Effector memory CD4-positive, alpha-beta T cell (primary cell): ENCODE measurements around the gene ZNF608.

Source experiments
- DNase-seq, 3 donors: peaks; one replicate each; pipeline ENCODE4 v3.0.0-alpha.2; 2020
- H3K27ac ChIP-seq: 2 replicates; pipeline ENCODE4 v1.7.0; 2013; ENCODE audit warnings: mild to moderate bottlenecking, low read length, moderate library complexity; ENCODE audit not compliant: insufficient read depth, poor library complexity, severe bottlenecking
- H3K27me3 ChIP-seq: replicated peaks from 2 replicates; pipeline ENCODE4 v1.7.0; 2013; ENCODE audit warnings: mild to moderate bottlenecking, low read length; ENCODE audit not compliant: insufficient read depth, control insufficient read depth, poor library complexity, severe bottlenecking
- H3K36me3 ChIP-seq: 2 replicates; pipeline ENCODE4 v1.7.0; 2013; ENCODE audit warnings: mild to moderate bottlenecking, low read length, moderate library complexity; ENCODE audit not compliant: control insufficient read depth, insufficient read depth
- H3K4me1 ChIP-seq: 2 replicates; pipeline ENCODE4 v1.7.0; 2013; ENCODE audit warnings: low read length, mild to moderate bottlenecking; ENCODE audit not compliant: control insufficient read depth, insufficient read depth, poor library complexity, severe bottlenecking
- H3K4me3 ChIP-seq: 2 replicates; pipeline ENCODE4 v1.7.0; 2013; ENCODE audit warnings: low read length, low read depth, mild to moderate bottlenecking; ENCODE audit not compliant: insufficient read depth, poor library complexity, severe bottlenecking
- H3K9me3 ChIP-seq: 2 replicates; pipeline ENCODE4 v1.7.0; 2013; ENCODE audit warnings: mild to moderate bottlenecking, low read length, moderate library complexity; ENCODE audit not compliant: control insufficient read depth

ZNF608 gene

DNA sequence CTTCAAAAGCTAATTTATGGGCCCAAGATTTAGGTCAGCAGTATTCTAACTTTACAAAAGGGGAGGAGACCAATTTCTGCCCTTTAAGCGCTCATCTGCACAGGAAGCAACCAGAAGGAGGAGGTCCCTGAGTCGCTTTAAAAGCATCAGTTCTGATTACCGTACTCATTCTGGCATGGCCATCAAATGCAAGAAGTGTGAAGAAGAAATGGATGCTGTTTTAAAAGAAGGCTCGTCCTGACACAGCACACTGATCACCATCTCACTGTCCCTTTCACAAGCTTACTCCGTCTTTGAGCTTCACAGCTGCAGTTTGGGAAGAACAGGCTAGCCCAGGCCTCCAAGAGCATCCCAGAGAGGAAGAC is 17.5 kb downstream of the ZNF608 start:
- no peaks in the 10 kb centered on the region for H3K27me3 ChIP-seq
- no peak for DNase-seq
- H3K9me3 ChIP-seq, result no peaks in the 10 kb centered on the region
- H3K27ac ChIP-seq, result no peak overlapping the region
- H3K4me1 ChIP-seq, result no peaks in the 10 kb centered on the region
- H3K4me3 ChIP-seq, result no peak overlapping the region
- no peaks in the 10 kb centered on the region for H3K36me3 ChIP-seq

GRCh38 chr5:124728331-124728967 is 18.0 kb downstream of the ZNF608 start:
- H3K4me1 ChIP-seq, result no peaks in the 10 kb centered on the region
- no peak overlapping the region for H3K27ac ChIP-seq
- no peak for DNase-seq
- no peak overlapping the region for H3K4me3 ChIP-seq
- H3K9me3 ChIP-seq, result no peaks in the 10 kb centered on the region
- no peaks in the 10 kb centered on the region for H3K36me3 ChIP-seq
- H3K27me3 ChIP-seq, result no peaks in the 10 kb centered on the region

DNA sequence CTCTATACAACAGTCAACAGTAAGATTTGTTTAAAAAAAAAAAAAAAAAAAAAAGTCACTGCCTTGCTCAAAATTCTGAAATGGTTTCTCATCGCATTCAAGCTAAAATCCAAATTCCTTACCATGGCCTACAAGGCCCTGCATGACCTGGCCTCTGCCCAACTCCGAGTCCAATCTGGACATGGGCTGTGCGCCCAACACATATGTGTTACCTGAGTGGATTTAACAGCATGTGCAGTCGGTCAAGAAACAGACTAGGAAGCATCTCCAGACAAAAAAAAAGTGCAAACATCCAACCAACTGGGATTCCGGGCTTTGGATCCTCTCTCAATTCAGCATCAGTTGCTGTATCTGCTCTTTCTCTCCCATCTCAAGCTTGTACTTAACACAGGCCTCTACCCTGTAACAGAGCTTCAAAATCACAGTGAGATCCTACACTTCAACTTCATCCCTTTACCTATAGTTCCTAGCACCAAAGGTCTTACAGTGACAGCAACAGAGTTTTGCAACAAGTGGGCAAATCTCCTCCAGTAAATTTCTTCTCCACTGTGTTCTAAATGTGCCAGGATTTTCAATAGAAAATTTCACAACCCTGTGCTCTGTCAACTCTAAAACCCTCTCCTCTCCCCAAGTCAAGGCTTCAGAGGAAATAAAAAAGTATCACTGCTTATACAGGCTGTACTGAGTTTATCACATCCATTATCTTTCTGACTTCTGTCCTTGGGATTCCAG is 19.6 kb downstream of the ZNF608 start:
- DNase-seq, result no peak
- Histone ChIP-seq H3K36me3 (no peaks in the 10 kb centered on the region), H3K4me1 (no peaks in the 10 kb centered on the region), H3K9me3 (no peaks in the 10 kb centered on the region), H3K4me3 (no peak overlapping the region), H3K27ac (no peak overlapping the region), H3K27me3 (no peaks in the 10 kb centered on the region)

DNA sequence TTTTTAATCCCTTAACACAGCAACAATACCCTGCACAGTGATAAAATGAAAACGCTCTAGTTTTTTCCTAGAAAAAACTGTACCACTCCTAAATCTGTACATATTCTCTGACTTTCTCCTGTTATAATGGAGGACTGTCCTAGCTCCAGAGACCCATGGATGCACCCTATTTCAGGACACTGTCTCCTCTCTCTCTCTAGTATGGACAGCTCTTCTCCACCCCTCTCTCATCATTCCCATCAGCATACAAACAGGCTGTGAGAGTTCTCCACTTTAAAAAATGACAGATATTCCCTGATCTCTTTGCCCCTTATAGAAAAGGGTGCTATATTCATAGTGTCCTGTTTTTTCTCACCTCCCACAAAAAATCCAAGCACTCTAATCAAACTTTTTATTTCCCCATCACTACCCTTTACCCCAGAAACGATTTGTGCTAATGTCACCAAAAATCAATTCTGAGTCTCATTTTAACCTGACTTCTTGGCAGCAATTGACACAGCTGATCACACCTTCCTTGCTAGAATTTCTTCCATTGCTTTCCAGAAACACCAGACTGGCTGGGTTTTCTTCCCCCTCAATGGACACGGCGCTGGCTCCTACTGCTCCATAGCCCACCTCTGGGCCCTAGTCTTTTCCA is 20.7 kb downstream of the ZNF608 start:
- no peaks in the 10 kb centered on the region for H3K4me1 ChIP-seq

DNA sequence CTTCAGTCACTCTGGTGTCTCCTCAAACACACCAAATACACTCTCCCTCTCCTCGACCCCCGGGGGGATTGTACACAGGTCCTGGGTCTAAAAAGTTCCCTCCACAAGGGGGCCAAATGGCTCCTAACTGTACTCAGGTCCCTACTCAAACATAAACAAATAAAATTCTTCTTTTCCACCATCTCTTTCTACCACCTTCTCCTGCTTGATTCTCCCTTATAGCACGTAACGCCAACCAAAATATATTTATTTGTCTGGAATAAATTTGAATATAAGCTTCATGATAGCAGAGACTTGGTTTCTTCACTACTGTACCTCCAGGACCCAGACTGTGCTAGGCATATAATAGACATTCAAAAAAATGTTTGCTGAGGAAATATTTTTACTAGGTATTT is 21.4 kb downstream of the ZNF608 start:
- no peak overlapping the region for H3K4me3 ChIP-seq
- H3K4me1 ChIP-seq, result no peaks in the 10 kb centered on the region
- no peak overlapping the region for H3K27ac ChIP-seq
- no peaks in the 10 kb centered on the region for H3K9me3 ChIP-seq
- no peaks in the 10 kb centered on the region for H3K27me3 ChIP-seq
- H3K36me3 ChIP-seq, result no peaks in the 10 kb centered on the region
- DNase-seq, result no peak

More for the DNA sequence above, 20.7 kb downstream of the ZNF608 start:
- Histone ChIP-seq H3K9me3 (no peaks in the 10 kb centered on the region), H3K27me3 (no peaks in the 10 kb centered on the region), H3K36me3 (no peaks in the 10 kb centered on the region), H3K4me3 (no peak overlapping the region), H3K27ac (no peak overlapping the region)
- no peak for DNase-seq

DNA sequence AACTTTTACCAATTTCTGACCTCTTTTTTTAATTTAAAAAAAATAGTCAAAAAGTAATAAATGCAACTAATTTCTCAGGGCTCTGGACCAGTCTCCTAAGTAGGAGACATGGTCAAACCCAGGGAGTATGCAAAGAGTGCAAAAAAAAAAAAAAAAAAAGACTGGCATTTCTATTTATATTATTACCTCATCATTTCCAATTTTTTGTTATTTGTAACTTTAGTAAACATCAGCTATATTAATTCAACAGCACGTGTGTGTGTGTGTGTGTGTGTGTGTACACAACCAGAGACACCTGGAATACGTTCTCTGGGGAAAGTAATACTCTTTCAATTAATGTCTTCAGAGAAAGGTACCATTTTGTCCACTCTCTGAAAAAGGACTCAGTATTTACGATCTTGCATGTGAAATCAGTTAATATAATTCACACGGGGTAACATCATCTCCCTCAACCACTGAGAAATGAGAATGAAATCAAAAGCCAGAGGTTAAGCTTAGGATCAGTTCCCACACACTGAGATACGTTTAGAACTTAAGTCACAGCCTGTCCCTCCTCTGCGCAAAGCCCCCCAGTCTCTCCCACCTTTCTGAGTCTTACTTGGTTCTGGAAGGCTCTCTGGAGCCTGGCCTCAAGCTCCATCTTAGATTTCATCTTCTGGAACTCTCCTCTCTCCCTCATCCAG is 21.9 kb downstream of the ZNF608 start:
- no peaks in the 10 kb centered on the region for H3K4me1 ChIP-seq
- H3K4me3 ChIP-seq, result no peak overlapping the region
- H3K9me3 ChIP-seq, result no peaks in the 10 kb centered on the region
- no peak overlapping the region for H3K27ac ChIP-seq
- H3K36me3 ChIP-seq, result no peaks in the 10 kb centered on the region
- no peaks in the 10 kb centered on the region for H3K27me3 ChIP-seq
- no peak for DNase-seq

DNA sequence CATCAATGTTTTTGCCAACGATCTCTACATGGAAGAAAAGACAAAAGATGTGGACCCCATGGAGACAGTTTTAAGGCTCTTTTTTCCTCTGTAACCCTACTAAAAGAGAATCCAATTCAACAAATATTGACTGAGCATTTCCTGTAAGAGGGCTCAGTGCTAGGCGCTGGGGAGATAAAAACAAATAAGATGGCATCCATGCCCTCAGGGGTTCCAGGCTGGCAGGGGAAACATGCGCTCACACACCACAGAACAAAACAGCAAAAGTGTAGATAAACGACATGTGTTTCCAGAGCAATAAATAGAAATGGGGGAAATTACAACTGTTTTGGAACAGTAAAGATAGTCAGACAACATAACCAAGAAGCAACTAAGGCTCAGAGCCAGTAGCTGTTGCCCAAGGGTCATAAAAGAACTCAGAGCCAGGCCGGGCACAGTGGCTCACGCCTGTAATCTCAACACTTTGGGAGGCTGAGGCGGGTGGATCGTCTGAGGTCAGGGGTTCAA is 25.2 kb downstream of the ZNF608 start:
- DNase-seq, result no peak
- no peaks in the 10 kb centered on the region for H3K4me1 ChIP-seq
- H3K27ac ChIP-seq, result no peak overlapping the region
- H3K9me3 ChIP-seq, result no peaks in the 10 kb centered on the region
- H3K27me3 ChIP-seq, result no peaks in the 10 kb centered on the region
- no peak overlapping the region for H3K4me3 ChIP-seq
- H3K36me3 ChIP-seq, result no peaks in the 10 kb centered on the region

- no peak for DNase-seq
- no peaks in the 10 kb centered on the region for H3K9me3 ChIP-seq
- H3K27me3 ChIP-seq, result no peaks in the 10 kb centered on the region
- no peaks in the 10 kb centered on the region for H3K4me1 ChIP-seq
- H3K36me3 ChIP-seq, result no peaks in the 10 kb centered on the region
- no peak overlapping the region for H3K4me3 ChIP-seq
- no peak overlapping the region for H3K27ac ChIP-seq
Observed at GRCh38 chr5:124720593-124720992, 25.8 kb downstream of the ZNF608 start.

DNA sequence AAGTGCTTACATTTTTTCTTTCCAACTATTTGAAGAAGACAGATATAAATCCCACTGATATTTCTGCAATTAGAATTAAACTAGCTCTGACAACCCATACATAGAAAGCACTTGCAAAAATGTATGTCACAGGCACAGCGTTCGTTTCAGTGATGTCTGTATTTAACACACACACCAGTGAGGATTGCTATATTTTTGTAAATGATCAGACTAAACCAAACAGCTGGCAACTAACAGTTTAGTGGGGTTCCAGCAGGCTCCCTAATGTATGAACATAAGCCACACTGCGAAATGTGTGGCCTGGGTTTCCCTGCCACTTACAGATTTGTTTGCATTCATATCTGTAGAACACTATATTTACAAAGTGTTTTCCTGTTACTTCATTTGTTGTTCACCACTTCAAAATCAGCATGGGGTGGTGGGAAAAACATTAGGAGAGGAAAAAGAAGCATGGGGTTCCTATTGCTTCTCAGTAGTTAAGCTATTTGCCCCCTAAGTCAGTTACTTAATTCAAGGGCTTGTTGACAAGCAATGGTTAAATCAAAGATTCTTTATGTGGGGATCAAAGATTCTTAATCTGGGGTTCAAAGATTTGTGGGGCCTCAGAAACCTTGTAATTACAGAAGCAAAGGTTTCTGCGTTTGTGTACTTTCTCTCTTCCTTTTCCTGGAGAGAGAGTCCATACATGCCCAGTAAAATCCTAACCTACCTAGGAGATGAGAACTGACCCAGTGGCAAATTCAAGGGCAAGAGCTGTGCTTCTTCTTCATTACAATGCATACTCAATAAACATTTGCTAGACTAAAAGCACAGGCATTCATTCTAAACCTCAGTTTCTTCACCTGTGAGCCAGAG is 27.1 kb downstream of the ZNF608 start:
- no peak for DNase-seq
- H3K9me3 ChIP-seq, result no peaks in the 10 kb centered on the region
- H3K36me3 ChIP-seq, result no peaks in the 10 kb centered on the region
- H3K27me3 ChIP-seq, result no peaks in the 10 kb centered on the region
- H3K4me1 ChIP-seq, result no peaks in the 10 kb centered on the region
- no peak overlapping the region for H3K27ac ChIP-seq
- no peak overlapping the region for H3K4me3 ChIP-seq
